Activated naive CD8-positive, alpha-beta T cell treated with anti-CD3 and anti-CD28 coated beads, Interleukin-2, amount 50 U/mL, for 24 hours (primary cell): ENCODE data around the gene SIRPB2.

ENCODE experiments used
- ATAC-seq: fragments of 150-1000 bp; cut with Tn5 transposase; one replicate; pipeline ENCODE4 v1.10.0; 2021
- DNase-seq: peaks from one replicate; pipeline ENCODE4 v3.0.0; 2021
- H3K27ac Mint-ChIP-seq: one replicate; pipeline ENCODE4 v1.8.0; 2021; ENCODE audit warnings: mild to moderate bottlenecking, mixed read lengths
- H3K27me3 Mint-ChIP-seq: one replicate; pipeline ENCODE4 v1.8.0; 2021; ENCODE audit warnings: mixed read lengths
- H3K36me3 Mint-ChIP-seq: one replicate; pipeline ENCODE4 v1.8.0; 2021; ENCODE audit warnings: low read depth, mixed read lengths
- H3K4me1 Mint-ChIP-seq: one replicate; pipeline ENCODE4 v1.8.0; 2021; ENCODE audit warnings: mixed read lengths
- H3K4me3 Mint-ChIP-seq: one replicate; pipeline ENCODE4 v1.8.0; 2021; ENCODE audit warnings: mild to moderate bottlenecking, moderate library complexity, mixed read lengths
- H3K9me3 Mint-ChIP-seq: one replicate; pipeline ENCODE4 v1.8.0; 2021; ENCODE audit warnings: mixed read lengths

Gene SIRPB2

GRCh38 chr20:1469925-1470571 is 21.2 kb downstream of the SIRPB2 start:
- no peak overlapping the region for H3K27ac Mint-ChIP-seq
- H3K9me3 Mint-ChIP-seq: no peaks in the 10 kb centered on the region
- no peak for ATAC-seq
- no peaks in the 10 kb centered on the region for H3K36me3 Mint-ChIP-seq
- no peak overlapping the region for H3K4me3 Mint-ChIP-seq
- peaks cover 11% of the 10 kb centered on the region for H3K27me3 Mint-ChIP-seq
- peaks cover 22% of the 10 kb centered on the region for H3K4me1 Mint-ChIP-seq
- peak; percentile 33 for DNase-seq

GRCh38 chr20:1469306-1469905 is 21.8 kb downstream of the SIRPB2 start:
- Mint-ChIP-seq H3K4me1 (peaks cover 28% of the 10 kb centered on the region), H3K4me3 (no peak overlapping the region), H3K36me3 (peaks cover 5% of the 10 kb centered on the region), H3K27ac (no peak overlapping the region), H3K27me3 (peaks cover 11% of the 10 kb centered on the region), H3K9me3 (no peaks in the 10 kb centered on the region)
- ATAC-seq (no peak), DNase-seq (no peak)

GRCh38 chr20:1468117-1468624 is 23.0 kb downstream of the SIRPB2 start:
- H3K27ac Mint-ChIP-seq: no peak overlapping the region
- H3K4me3 Mint-ChIP-seq: no peak overlapping the region

GRCh38 chr20:1467355-1468116 is 23.7 kb downstream of the SIRPB2 start:
- Mint-ChIP-seq H3K9me3 (no peaks in the 10 kb centered on the region), H3K4me3 (peak overlapping the region; percentile 83), H3K27me3 (peaks cover 11% of the 10 kb centered on the region), H3K27ac (peak overlapping the region; percentile 80), H3K4me1 (peaks cover 44% of the 10 kb centered on the region), H3K36me3 (peaks cover 14% of the 10 kb centered on the region)
- ATAC-seq (no peak), DNase-seq (peak; percentile 7)

More at GRCh38 chr20:1468117-1468624, 23.0 kb downstream of the SIRPB2 start:
- Mint-ChIP-seq H3K9me3 (no peaks in the 10 kb centered on the region), H3K36me3 (peaks cover 11% of the 10 kb centered on the region), H3K27me3 (peaks cover 11% of the 10 kb centered on the region), H3K4me1 (peaks cover 41% of the 10 kb centered on the region)
- no peak for ATAC-seq
- no peak for DNase-seq

- peaks cover 17% of the 10 kb centered on the region for H3K36me3 Mint-ChIP-seq
- no peaks in the 10 kb centered on the region for H3K9me3 Mint-ChIP-seq
- peak overlapping the region; percentile 83 for H3K4me3 Mint-ChIP-seq
- H3K4me1 Mint-ChIP-seq: peaks cover 44% of the 10 kb centered on the region
- DNase-seq: no peak
- peaks cover 11% of the 10 kb centered on the region for H3K27me3 Mint-ChIP-seq
- ATAC-seq: no peak
- peak overlapping the region; percentile 80 for H3K27ac Mint-ChIP-seq
Observed at GRCh38 chr20:1467082-1467354, 24.2 kb downstream of the SIRPB2 start.

GRCh38 chr20:1466211-1467081 is 24.8 kb downstream of the SIRPB2 start, which contains the start of gene NSFL1C:
Gene NSFL1C (minus strand): TSS chr20:1466849. CDS start chr20:1466824, 25 bp downstream.
- H3K36me3 Mint-ChIP-seq: peaks cover 17% of the 10 kb centered on the region
- DNase-seq (peak; percentile 99), ATAC-seq (peak; percentile 97)
- H3K27ac Mint-ChIP-seq: peak within 1 kb of the TSS; percentile 80
- H3K9me3 Mint-ChIP-seq: no peaks in the 10 kb centered on the region
- H3K4me3 Mint-ChIP-seq: peak within 1 kb of the TSS; percentile 83
- H3K27me3 Mint-ChIP-seq: peaks cover 11% of the 10 kb centered on the region
- H3K4me1 Mint-ChIP-seq: peaks cover 44% of the 10 kb centered on the region

- H3K27ac Mint-ChIP-seq: peak overlapping the region; percentile 80
- H3K4me1 Mint-ChIP-seq: peaks cover 46% of the 10 kb centered on the region
- peak overlapping the region; percentile 83 for H3K4me3 Mint-ChIP-seq
- DNase-seq (no peak), ATAC-seq (no peak)
- peaks cover 11% of the 10 kb centered on the region for H3K27me3 Mint-ChIP-seq
- H3K9me3 Mint-ChIP-seq: no peaks in the 10 kb centered on the region
- peaks cover 22% of the 10 kb centered on the region for H3K36me3 Mint-ChIP-seq
Observed at GRCh38 chr20:1465470-1466210, 25.6 kb downstream of the SIRPB2 start.

- ATAC-seq: no peak
- H3K4me1 Mint-ChIP-seq: peaks cover 46% of the 10 kb centered on the region
- peaks cover 10% of the 10 kb centered on the region for H3K27me3 Mint-ChIP-seq
- no peak overlapping the region for H3K27ac Mint-ChIP-seq
- DNase-seq: no peak
- no peak overlapping the region for H3K4me3 Mint-ChIP-seq
- H3K36me3 Mint-ChIP-seq: peaks cover 30% of the 10 kb centered on the region
- no peaks in the 10 kb centered on the region for H3K9me3 Mint-ChIP-seq
Observed at GRCh38 chr20:1463971-1464570, 27.1 kb downstream of the SIRPB2 start.

- peaks cover 42% of the 10 kb centered on the region for H3K4me1 Mint-ChIP-seq
- peaks cover 34% of the 10 kb centered on the region for H3K36me3 Mint-ChIP-seq
- no peak overlapping the region for H3K4me3 Mint-ChIP-seq
- no peak overlapping the region for H3K27ac Mint-ChIP-seq
- ATAC-seq: no peak
- no peaks in the 10 kb centered on the region for H3K9me3 Mint-ChIP-seq
- no peak for DNase-seq
- peaks cover 3% of the 10 kb centered on the region for H3K27me3 Mint-ChIP-seq
Observed at GRCh38 chr20:1462834-1463233, 28.4 kb downstream of the SIRPB2 start.

- Mint-ChIP-seq H3K27me3 (no peaks in the 10 kb centered on the region), H3K4me1 (peaks cover 35% of the 10 kb centered on the region), H3K36me3 (peaks cover 41% of the 10 kb centered on the region), H3K4me3 (no peak overlapping the region), H3K27ac (no peak overlapping the region), H3K9me3 (no peaks in the 10 kb centered on the region)
- ATAC-seq: no peak
- no peak for DNase-seq
Observed at GRCh38 chr20:1462001-1462400, 29.2 kb downstream of the SIRPB2 start.

- Mint-ChIP-seq H3K36me3 (peaks cover 44% of the 10 kb centered on the region), H3K9me3 (no peaks in the 10 kb centered on the region), H3K4me1 (peaks cover 31% of the 10 kb centered on the region), H3K27ac (no peak overlapping the region), H3K4me3 (no peak overlapping the region), H3K27me3 (no peaks in the 10 kb centered on the region)
- DNase-seq: no peak
- no peak for ATAC-seq
Observed at GRCh38 chr20:1460275-1460674, 30.9 kb downstream of the SIRPB2 start.

- Mint-ChIP-seq H3K27me3 (no peaks in the 10 kb centered on the region), H3K9me3 (no peaks in the 10 kb centered on the region), H3K4me3 (no peak overlapping the region), H3K27ac (no peak overlapping the region), H3K36me3 (peaks cover 51% of the 10 kb centered on the region), H3K4me1 (peaks cover 8% of the 10 kb centered on the region)
- ATAC-seq (no peak), DNase-seq (no peak)
Observed at GRCh38 chr20:1457992-1458391, 33.2 kb downstream of the SIRPB2 start.

- Mint-ChIP-seq H3K9me3 (no peaks in the 10 kb centered on the region), H3K4me1 (peaks cover 6% of the 10 kb centered on the region), H3K27ac (no peak overlapping the region), H3K27me3 (no peaks in the 10 kb centered on the region), H3K4me3 (no peak overlapping the region), H3K36me3 (peaks cover 62% of the 10 kb centered on the region)
- DNase-seq (no peak), ATAC-seq (no peak)
Observed at GRCh38 chr20:1456300-1456699, 34.9 kb downstream of the SIRPB2 start.
